H9 (cell line): ENCODE data around the gene HLA-A. TPM values are rescaled to one million over a fixed set of nuclear protein-coding genes. Genes with fewer than 3 reads are reported as not detected.

ENCODE experiments used
- DNase-seq: peaks from one replicate; pipeline ENCODE4 v3.0.0-alpha.2; 2017
- H2AFZ ChIP-seq: one replicate; pipeline ENCODE4 v1.6.1; 2013; ENCODE audit warnings: mild to moderate bottlenecking, low read length, control low read depth, moderate library complexity
- H2AK5ac ChIP-seq: 2 replicates; pipeline ENCODE4 v1.6.1; 2013; ENCODE audit warnings: low read length, control low read depth, mixed read lengths; ENCODE audit not compliant: insufficient read length
- H2BK120ac ChIP-seq: one replicate; pipeline ENCODE4 v1.6.1; 2013; ENCODE audit warnings: low read depth, mild to moderate bottlenecking, low read length, control low read depth, inconsistent platforms; ENCODE audit not compliant: poor library complexity, severe bottlenecking
- H2BK12ac ChIP-seq: 2 replicates; pipeline ENCODE4 v1.6.1; 2013; ENCODE audit warnings: low read length, control low read depth, mixed read lengths, low read depth; ENCODE audit not compliant: insufficient read length
- H2BK15ac ChIP-seq: 2 replicates; pipeline ENCODE4 v1.6.1; 2013; ENCODE audit warnings: low read depth, low read length, control low read depth
- H2BK20ac ChIP-seq: one replicate; pipeline ENCODE4 v1.6.1; 2013; ENCODE audit warnings: low read depth, mild to moderate bottlenecking, low read length, control low read depth, inconsistent platforms; ENCODE audit not compliant: poor library complexity, severe bottlenecking
- H2BK5ac ChIP-seq: 2 replicates; pipeline ENCODE4 v1.6.1; 2013; ENCODE audit warnings: low read length, control low read depth, mixed read lengths; ENCODE audit not compliant: insufficient read length
- H3K14ac ChIP-seq: 2 replicates; pipeline ENCODE4 v1.6.1; 2013; ENCODE audit warnings: low read length, control low read depth; ENCODE audit not compliant: insufficient read depth
- H3K18ac ChIP-seq: 2 replicates; pipeline ENCODE4 v1.6.1; 2013; ENCODE audit warnings: low read depth, mild to moderate bottlenecking, mixed read lengths, low read length, control low read depth; ENCODE audit not compliant: insufficient read length
- H3K23ac ChIP-seq: 2 replicates; pipeline ENCODE4 v1.6.1; 2013; ENCODE audit warnings: low read length, control low read depth, mixed read lengths, low read depth; ENCODE audit not compliant: insufficient read length
- H3K23me2 ChIP-seq: 2 replicates; pipeline ENCODE4 v1.6.1; 2013; ENCODE audit warnings: low read depth, mild to moderate bottlenecking, mixed read lengths, low read length, control low read depth; ENCODE audit not compliant: insufficient read length, poor library complexity, severe bottlenecking
- H3K27ac ChIP-seq: 2 replicates; pipeline ENCODE4 v1.5.1; 2013; ENCODE audit warnings: low read length, control low read depth, mixed read lengths, low read depth; ENCODE audit not compliant: insufficient read length
- H3K27me3 ChIP-seq: 2 replicates; pipeline ENCODE4 v1.6.1; 2013; ENCODE audit warnings: low read length, control low read depth, inconsistent platforms; ENCODE audit not compliant: insufficient read depth
- H3K4ac ChIP-seq: 2 replicates; pipeline ENCODE4 v1.6.1; 2013; ENCODE audit warnings: low read depth, mild to moderate bottlenecking, control low read depth, inconsistent platforms, low read length, moderate library complexity
- H3K4me1 ChIP-seq: 2 replicates; pipeline ENCODE4 v1.6.1; 2013; ENCODE audit warnings: low read length, control low read depth, inconsistent platforms; ENCODE audit not compliant: insufficient read depth
- H3K4me2 ChIP-seq: 2 replicates; pipeline ENCODE4 v1.6.1; 2013; ENCODE audit warnings: low read length, control low read depth, mixed read lengths; ENCODE audit not compliant: insufficient read length, insufficient read depth
- H3K56ac ChIP-seq: 2 replicates; pipeline ENCODE4 v1.6.1; 2013; ENCODE audit warnings: low read depth, mild to moderate bottlenecking, mixed read lengths, low read length, control low read depth; ENCODE audit not compliant: insufficient read length
- H3K79me1 ChIP-seq: 2 replicates; pipeline ENCODE4 v1.6.1; 2013; ENCODE audit warnings: low read depth, mild to moderate bottlenecking, moderate library complexity, low read length, control low read depth, inconsistent platforms; ENCODE audit not compliant: insufficient read depth, poor library complexity, severe bottlenecking
- H3K79me2 ChIP-seq: 2 replicates; pipeline ENCODE4 v1.6.1; 2013; ENCODE audit warnings: low read length, control low read depth, inconsistent platforms; ENCODE audit not compliant: insufficient read depth
- H3K9ac ChIP-seq: 2 replicates; pipeline ENCODE4 v1.6.1; 2013; ENCODE audit warnings: low read length, control low read depth, mixed read lengths; ENCODE audit not compliant: insufficient read length; ENCODE audit errors: extremely low read depth
- H3K9me3 ChIP-seq: one replicate; pipeline ENCODE4 v1.6.1; 2013; ENCODE audit warnings: low read depth, low read length, inconsistent platforms; ENCODE audit not compliant: control insufficient read depth
- H3T11ph ChIP-seq: one replicate; pipeline ENCODE4 v1.6.1; 2013; ENCODE audit warnings: mild to moderate bottlenecking, low read length, control low read depth, inconsistent platforms
- H4K20me1 ChIP-seq: one replicate; pipeline ENCODE4 v1.6.1; 2013; ENCODE audit not compliant: control insufficient read depth, insufficient read length, insufficient read depth
- H4K5ac ChIP-seq: 2 replicates; pipeline ENCODE4 v1.6.1; 2013; ENCODE audit warnings: low read depth, mild to moderate bottlenecking, mixed read lengths, low read length, control low read depth; ENCODE audit not compliant: insufficient read length
- H4K8ac ChIP-seq: replicated peaks from 2 replicates; pipeline ENCODE4 v1.6.1; 2013; ENCODE audit warnings: low read length, control low read depth, mixed read lengths, low read depth; ENCODE audit not compliant: insufficient read length
- H4K91ac ChIP-seq: 2 replicates; pipeline ENCODE4 v1.6.1; 2013; ENCODE audit warnings: low read depth, mild to moderate bottlenecking, moderate library complexity, mixed read lengths, low read length, control low read depth; ENCODE audit not compliant: insufficient read length
- H3K27ac Mint-ChIP-seq, 3 experiments: 2 replicates in 2 of 3; 3 replicates in 1 of 3; pipeline ENCODE4 v1.8.0; 2020 to 2021; ENCODE audit warnings: mixed read lengths in 3 of 3, mild to moderate bottlenecking in 1 of 3, moderate library complexity in 1 of 3
- H3K27me3 Mint-ChIP-seq: 2 replicates; pipeline ENCODE4 v1.8.0; 2021; ENCODE audit warnings: low read depth, mild to moderate bottlenecking, moderate library complexity, mixed read lengths
- H3K36me3 Mint-ChIP-seq, 3 experiments: 2 replicates in 2 of 3; 3 replicates in 1 of 3; pipeline ENCODE4 v1.8.0; 2020 to 2021; ENCODE audit warnings: low read depth in 3 of 3, mixed read lengths in 3 of 3; ENCODE audit not compliant: insufficient read depth in 1 of 3
- H3K4me1 Mint-ChIP-seq, 2 experiments: 2 replicates each; pipeline ENCODE4 v1.8.0; 2020; ENCODE audit warnings: mixed read lengths in 2 of 2
- H3K4me3 Mint-ChIP-seq, 2 experiments: 2 replicates in 1 of 2; 3 replicates in 1 of 2; pipeline ENCODE4 v1.8.0; 2020 to 2021; ENCODE audit warnings: mild to moderate bottlenecking in 2 of 2, mixed read lengths in 2 of 2, moderate library complexity in 1 of 2
- H3K9me3 Mint-ChIP-seq, 2 experiments: 2 replicates in 1 of 2; 3 replicates in 1 of 2; pipeline ENCODE4 v1.8.0; 2020; ENCODE audit warnings: mild to moderate bottlenecking in 2 of 2, mixed read lengths in 2 of 2, moderate library complexity in 1 of 2
- CTCF ChIP-seq: fragments of 200-600 bp; sonication (generic); conservative IDR thresholded peaks from 3 replicates; pipeline ENCODE4 v1.8.0; 2021; ENCODE audit warnings: antibody characterized with exemption, mild to moderate bottlenecking
- WGBS: extraction: QIAGEN DNeasy Blood & Tissue Kit; methylation state at CpG from one replicate; pipeline ENCODE4 v1.1.7; 2013; ENCODE audit warnings: missing lambda C conversion rate, low lambda C conversion rate, mixed read lengths; ENCODE audit not compliant: insufficient read length; ENCODE audit errors: extremely low coverage; 5-methylcytosine and 5-hydroxymethylcytosine counted together
- total RNA-seq: library from RNA; stranded (reverse); gene quantifications from 2 replicates; pipeline ENCODE4 v1.2.1, GENCODE V29; 2021

Gene HLA-A
- total RNA-seq, 1 experiment from 2014 or later: 248 TPM

DNA sequence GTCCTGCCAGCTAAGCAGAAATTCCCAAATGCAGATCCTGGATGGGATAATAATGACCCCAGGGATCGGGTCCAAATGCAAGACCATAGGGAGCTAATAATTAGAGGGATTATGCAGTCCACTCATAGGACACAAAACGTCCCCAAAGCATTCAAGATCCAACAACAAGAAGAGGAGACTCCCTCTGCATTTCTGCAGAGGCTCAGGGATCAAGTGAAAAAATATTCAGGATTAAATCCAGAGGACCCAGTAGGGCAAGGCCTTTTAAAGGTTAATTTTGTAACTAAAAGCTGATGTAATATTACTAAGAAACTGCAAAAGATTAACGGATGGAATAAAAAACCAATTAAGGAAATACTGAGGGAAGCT lies 22.2 kb downstream of the HLA-A start:
- Mint-ChIP-seq H3K4me3 (peak overlapping the region; percentile 44 to 84), H3K27me3 (no peaks in the 10 kb centered on the region), H3K36me3 (no peaks in the 10 kb centered on the region; a peak in 1 of 7 replicates), H3K4me1 (peaks cover 45 to 61% of the 10 kb centered on the region in 2 experiments), H3K27ac (peak overlapping the region; percentile 96 to 99 (median 99)), H3K9me3 (no peaks in the 10 kb centered on the region; a peak in 1 of 5 replicates)
- no peak overlapping the region for H2BK120ac ChIP-seq
- H3K9me3 ChIP-seq: no peaks in the 10 kb centered on the region
- H3K23ac ChIP-seq: no peak overlapping the region
- H3K9ac ChIP-seq: no peak overlapping the region
- no peak overlapping the region for H3T11ph ChIP-seq
- peaks cover 4% of the 10 kb centered on the region for H3K23me2 ChIP-seq
- H3K56ac ChIP-seq: no peak overlapping the region
- no peak overlapping the region for H4K91ac ChIP-seq
- DNase-seq: no peak
- no peaks in the 10 kb centered on the region for H3K79me1 ChIP-seq
- no peak overlapping the region for H3K14ac ChIP-seq
- H4K5ac ChIP-seq: no peak overlapping the region
- no peaks in the 10 kb centered on the region for H3K79me2 ChIP-seq
- H2BK5ac ChIP-seq: no peak overlapping the region
- H2BK20ac ChIP-seq: no peak overlapping the region
- H3K4ac ChIP-seq: no peak overlapping the region
- TF ChIP-seq CTCF: no peak
- H3K27ac ChIP-seq: peak overlapping the region; percentile 97
- H3K18ac ChIP-seq: no peak overlapping the region
- H2AFZ ChIP-seq: no peak overlapping the region
- no peak overlapping the region for H4K8ac ChIP-seq
- no peaks in the 10 kb centered on the region for H4K20me1 ChIP-seq
- H2BK15ac ChIP-seq: no peak overlapping the region
- H2AK5ac ChIP-seq: no peak overlapping the region
- H3K27me3 ChIP-seq: no peaks in the 10 kb centered on the region
- no peak overlapping the region for H2BK12ac ChIP-seq
- H3K4me1 ChIP-seq: peaks cover 3% of the 10 kb centered on the region; the same call in 1 of the 2 replicates
- no peak overlapping the region for H3K4me2 ChIP-seq
- no CpG with 5 or more reads among the region's 3 CpGs for WGBS
